ENCODE results near the gene KCNK10. TPM values are rescaled to one million over a fixed set of nuclear protein-coding genes. Genes with fewer than 3 reads are reported as not detected.

KCNK10 gene
- total RNA-seq, 6 donors from 2014 or later: 0.13 to 0.30 TPM; not detected in 4

DNA sequence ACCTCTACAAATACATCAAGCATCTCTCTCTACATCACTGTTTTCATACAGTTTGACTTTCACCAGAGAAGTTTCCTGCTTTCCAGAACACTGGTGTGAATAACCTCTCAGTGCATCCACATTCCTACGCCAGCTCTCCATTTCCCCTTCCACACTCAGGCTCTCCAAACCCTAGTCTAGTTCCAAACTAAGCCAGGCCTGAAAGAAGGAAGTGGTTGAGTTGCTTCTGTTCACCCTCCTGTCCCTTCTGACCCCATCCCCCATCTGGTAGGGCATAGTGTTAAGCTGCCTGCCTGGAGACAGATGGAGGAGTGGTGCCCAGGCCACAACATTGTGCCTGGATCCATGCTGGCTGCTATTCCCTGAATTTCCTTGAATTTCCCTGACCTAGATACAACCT is 185.7 kb downstream of the KCNK10 start:
- ATAC-seq (ENCODE audit: low FRiP score in 2 of 2): peak in 1 of 2 donors; percentile 43
- H3K4me3 ChIP-seq: no peak overlapping the region
- no peak for DNase-seq
- TF ChIP-seq POLR2AphosphoS5 (IDR thresholded peaks at IDR 0.05) (no peak), EP300 (IDR thresholded peaks at IDR 0.05) (no peak), POLR2A (IDR thresholded peaks at IDR 0.05) (no peak)
- TF ChIP-seq, protein P1, sequence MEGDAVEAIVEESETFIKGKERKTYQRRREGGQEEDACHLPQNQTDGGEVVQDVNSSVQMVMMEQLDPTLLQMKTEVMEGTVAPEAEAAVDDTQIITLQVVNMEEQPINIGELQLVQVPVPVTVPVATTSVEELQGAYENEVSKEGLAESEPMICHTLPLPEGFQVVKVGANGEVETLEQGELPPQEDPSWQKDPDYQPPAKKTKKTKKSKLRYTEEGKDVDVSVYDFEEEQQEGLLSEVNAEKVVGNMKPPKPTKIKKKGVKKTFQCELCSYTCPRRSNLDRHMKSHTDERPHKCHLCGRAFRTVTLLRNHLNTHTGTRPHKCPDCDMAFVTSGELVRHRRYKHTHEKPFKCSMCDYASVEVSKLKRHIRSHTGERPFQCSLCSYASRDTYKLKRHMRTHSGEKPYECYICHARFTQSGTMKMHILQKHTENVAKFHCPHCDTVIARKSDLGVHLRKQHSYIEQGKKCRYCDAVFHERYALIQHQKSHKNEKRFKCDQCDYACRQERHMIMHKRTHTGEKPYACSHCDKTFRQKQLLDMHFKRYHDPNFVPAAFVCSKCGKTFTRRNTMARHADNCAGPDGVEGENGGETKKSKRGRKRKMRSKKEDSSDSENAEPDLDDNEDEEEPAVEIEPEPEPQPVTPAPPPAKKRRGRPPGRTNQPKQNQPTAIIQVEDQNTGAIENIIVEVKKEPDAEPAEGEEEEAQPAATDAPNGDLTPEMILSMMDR (IDR thresholded peaks at IDR 0.05): no peak
- H3K4me1 ChIP-seq: no peaks in the 10 kb centered on the region
- 71 to 94% methylated on average over 1 of the region's 1 CpG for WGBS, 2 donors
- H3K27me3 ChIP-seq: no peaks in the 10 kb centered on the region
- H3K9me3 ChIP-seq: no peaks in the 10 kb centered on the region
- no peak overlapping the region for H3K27ac ChIP-seq
- no peaks in the 10 kb centered on the region for H3K36me3 ChIP-seq

Other genes starting within 250 kb of the KCNK10 start
- 10 to 100 TPM in 3 of 6 donors, 1 to 10 TPM in 3; 6.2 to 27.2 (median 11.0) TPM for gene SPATA7, start 62.4 kb upstream of the KCNK10 start, total RNA-seq
- gene PTPN21, start 231.7 kb upstream of the KCNK10 start, total RNA-seq: 10 to 100 TPM; 37.7 to 58.7 (median 47.4) TPM
- 100 to 1,000 TPM in 1 of 6 donors, 10 to 100 TPM in 5; 48.4 to 101 (median 65.3) TPM for gene ZC3H14, start 239.8 kb upstream of the KCNK10 start, total RNA-seq